Left hindlimb (tissue), 1 donor: ENCODE results near the gene MPRIP.

Experiments used
- DNase-seq: peaks from one replicate; pipeline ENCODE4 v3.0.0-alpha.2; 2018

MPRIP gene

DNA sequence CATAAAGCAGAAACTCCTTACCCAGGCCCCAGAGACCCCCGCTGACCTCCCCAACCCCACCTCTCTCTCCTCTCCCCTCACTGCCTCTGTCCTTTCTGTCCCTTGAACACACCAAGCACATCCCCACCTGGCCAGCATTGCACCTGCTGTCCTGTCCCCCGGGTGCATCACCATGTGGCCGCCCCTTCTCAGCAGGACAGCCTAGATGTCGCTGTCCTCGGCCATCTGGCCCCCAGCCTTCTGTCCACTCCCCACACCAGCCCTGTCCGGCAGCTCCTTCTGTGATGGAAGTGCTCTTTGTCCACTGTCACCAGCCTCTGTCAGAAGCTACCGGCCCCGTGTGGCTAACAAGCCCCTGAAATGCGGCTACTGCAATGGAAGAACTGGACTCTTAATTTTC lies 12.3 kb upstream of the MPRIP start:
- no peak for DNase-seq

DNA sequence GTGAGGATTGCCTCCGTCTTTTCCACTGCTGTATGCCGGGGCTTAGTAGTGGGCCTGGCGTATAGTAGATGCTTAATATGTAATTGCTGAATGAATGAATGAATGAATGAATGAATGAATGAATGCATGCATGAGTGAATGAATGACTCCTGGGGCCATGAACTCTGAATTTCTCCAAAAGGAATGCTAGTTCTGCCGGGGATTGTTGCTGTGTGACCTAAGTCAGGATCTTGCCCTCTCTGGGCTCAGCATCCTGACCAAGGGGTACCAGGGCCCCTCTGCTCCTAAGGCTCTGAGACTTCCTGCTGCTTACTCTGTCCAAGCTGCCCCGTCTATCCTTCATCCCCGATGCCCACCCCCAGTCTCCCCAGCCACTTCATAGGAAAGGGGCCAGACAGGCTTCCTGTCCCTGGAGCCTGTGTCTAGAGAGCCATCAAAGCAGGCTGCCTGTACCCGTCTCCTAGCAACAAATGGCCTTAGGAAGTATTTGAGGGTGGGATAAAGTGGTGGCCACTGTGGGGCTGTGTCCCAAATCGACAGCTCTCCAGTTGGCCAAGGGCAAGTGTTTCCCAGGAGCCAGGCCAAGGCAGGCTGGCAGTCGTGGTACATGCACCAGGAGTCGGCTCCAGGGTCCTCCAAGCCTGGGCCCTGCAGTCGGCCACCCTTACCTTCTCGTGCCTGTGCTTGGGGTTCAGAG lies 11.6 kb upstream of the MPRIP start:
- no peak for DNase-seq

DNA sequence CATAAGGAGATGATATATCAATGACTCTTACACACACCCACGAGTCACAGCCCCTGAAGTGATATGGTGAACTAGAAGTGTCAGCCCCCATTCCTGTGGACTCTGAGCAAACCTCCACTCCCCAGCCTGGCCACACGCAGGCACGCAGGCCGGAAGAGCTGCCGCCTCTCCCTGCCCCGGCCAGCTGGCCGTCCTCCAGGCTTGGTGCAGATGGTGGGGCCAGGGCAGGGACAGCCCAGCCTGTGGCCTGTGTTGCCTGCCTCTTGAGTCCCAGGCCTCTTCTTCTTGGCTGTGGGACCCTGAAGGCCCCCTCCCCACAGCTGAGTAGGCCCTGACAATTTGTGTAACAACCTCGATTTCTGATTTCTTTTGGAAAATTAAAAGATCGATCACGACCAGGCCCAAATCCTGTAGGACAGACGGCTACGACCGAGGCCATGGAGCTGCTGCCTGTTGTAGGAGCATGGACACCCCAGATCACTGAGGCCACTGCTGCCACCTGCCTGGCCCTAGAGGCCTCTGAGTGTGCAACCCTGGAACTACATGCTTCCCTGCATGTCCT lies 10.0 kb upstream of the MPRIP start:
- DNase-seq = peak; percentile 79

DNA sequence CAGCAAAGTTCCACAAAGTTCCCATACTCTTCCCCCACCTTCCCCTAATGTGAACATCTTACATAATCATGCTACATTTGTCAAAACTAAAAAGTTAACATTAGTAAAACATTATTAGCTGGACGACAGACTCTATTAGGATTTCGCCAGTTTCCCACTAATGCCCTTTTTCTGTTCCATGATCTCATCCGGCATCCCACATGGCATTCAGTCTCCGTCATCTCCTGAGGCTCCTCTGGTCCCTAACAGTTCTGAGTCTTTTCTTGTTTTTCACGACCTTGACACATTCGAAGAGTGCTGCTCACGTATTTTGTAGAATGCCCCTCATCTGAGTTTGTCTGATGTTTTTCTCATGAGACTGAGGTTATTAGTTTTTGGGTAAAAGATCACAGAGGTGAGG lies 8.8 kb upstream of the MPRIP start:
- DNase-seq = no peak

DNA sequence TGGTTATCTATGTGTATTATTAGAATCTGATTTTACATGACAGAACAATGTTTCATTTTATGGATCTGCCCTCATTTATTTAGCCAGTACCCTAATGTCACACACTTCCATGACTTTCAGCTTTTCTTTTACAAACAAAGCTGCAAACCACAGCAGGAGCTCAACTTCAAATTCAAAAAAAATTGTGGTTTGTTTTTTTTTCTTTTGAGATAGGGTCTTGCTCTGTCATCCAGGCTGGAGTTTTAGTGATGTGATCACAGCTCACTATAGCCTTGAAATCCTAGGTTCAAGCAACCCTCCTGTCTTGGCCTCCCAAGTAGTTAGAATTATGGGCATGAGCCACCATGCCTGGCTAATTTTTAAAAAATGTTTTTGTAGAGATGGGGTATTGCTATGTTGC lies 8.2 kb upstream of the MPRIP start:
- DNase-seq = no peak

DNA sequence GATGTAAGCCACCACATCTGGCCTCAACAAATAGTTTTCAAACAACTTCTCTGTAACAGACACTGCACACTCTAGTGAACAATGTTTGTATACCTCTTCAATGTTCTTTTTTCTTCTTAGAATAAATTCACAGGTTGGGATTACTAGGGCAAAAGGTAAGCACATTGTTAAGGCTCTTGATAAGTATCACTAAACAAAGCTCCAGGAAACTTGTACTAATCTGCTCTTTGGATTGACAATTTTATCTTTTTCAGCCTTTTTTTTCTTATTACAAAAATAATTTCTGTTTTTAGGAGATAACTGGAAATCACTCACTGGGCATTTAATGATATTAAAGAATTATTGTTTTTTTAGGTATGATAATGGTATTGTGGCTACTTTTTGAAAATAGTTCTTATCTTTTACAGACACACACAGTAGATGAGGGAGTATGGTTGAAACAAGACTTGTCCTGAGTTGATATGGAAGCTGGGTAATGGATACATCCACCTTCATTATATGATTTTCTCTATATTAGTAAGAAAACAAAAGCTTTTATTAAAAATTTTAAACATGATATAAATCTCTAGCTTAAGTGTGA lies 7.7 kb upstream of the MPRIP start:
- DNase-seq = no peak

DNA sequence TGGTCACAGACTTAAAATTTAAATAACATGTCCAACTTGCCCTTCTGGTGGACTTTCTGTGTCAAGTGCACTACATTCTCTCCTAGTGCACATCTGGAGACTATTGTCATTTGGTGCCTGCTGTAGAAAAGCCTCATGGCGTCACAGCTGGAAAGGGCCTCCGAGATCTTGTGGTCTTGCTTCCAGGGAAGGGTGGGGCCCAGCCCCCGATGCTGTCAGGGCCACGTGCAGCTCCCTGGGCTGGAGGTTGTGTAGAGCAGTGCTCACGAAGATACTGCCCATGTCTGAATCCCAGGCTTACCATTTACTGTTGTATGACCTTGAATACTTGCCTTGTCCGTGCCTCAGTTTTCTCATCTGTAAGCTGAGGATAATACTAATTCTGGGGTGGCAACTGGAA lies 6.8 kb upstream of the MPRIP start:
- no peak for DNase-seq

DNA sequence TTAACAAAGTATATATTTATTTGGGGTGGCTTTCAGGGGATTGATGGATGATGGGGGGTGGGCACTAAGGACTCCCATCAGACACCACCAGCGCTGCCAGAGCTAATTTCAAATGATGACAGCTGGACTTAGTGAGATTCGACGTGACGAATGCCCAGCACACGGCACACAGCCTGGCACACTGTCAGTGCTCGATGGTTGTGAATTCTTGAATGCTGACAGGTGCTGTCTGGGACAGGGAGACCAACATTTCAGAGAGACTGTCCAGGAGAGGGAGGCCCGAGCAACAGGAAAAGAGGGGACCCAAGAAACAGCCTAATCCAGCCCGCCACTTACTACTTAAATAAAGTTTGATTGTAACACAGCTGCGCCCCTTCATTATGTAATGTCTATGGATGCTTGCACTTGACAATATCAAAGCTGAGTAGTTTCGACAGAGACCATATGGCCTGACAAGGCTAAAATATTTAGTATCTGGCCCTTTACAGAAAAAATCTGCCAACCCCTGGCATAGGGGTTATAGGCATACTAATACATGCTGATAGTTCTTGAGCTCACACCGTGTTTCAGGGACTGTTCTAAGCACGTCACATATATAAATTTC lies 6.2 kb upstream of the MPRIP start:
- DNase-seq = no peak

DNA sequence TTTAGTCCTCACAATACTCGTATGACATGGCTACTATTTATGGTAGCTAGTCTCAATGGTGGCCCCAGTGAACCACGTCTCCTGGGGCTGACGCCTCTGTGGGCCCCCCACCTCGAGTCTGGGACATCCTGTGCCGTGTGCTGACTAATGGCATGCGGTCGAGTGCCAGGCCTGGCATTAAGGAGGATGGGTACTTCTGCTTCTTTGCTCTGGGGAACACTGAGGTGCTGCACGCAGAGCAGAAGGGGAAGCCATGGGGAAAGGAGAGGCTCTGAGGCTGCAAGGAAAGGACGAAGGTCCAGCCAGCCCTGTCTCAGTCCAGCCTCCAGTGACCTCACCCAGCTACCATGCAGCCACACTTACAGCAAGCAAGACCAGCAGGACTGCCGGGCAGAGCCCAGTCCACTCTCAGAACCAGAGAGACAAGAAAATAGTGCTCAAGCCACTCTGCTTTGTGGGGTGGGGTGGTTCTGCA lies 5.7 kb upstream of the MPRIP start:
- DNase-seq = no peak

DNA sequence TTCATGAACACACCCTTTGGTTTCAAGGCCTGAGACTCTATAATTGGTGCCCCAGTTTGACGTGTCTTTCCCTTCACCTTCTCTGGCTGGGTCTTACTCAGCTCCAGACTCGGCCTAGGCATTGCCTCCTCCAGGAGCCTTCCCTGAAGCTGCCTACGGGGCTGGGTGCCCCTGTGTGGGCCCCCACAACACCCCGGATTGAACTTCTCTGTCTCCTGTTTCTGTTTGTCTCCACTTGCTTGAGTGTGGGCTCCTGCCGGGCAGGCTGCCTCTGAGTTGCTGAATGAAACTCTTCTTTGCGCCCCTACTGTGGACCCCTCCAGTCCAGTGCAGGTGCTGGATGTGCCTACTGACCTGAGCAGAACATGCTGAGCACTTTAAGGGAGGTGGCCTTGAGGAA lies 2.3 kb upstream of the MPRIP start:
- DNase-seq = no peak

DNA sequence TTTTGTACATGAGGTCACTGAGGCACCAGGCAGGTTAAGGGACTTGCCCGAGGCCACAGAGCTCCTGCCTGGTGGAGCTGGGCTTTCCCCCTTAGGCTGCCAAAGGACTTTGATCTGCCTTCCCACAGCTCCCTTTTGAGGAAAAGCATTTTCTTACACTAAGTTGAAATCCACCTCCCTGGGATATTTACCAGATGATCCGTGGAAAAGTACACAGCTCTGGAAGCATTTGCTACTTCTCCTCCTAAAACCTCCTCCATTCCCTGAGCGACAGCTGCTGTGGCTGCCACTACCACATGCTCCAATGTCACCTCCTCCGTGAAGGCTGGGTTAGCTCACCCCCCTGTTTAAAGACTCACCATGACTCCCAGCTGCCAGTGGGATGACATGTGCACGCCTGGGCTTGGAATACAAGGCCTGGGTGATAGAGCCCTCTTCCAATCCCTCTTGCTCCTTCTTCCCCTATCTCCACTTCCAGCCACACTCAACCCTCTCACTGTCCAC lies 1.2 kb upstream of the MPRIP start:
- peak; percentile 68 for DNase-seq

DNA sequence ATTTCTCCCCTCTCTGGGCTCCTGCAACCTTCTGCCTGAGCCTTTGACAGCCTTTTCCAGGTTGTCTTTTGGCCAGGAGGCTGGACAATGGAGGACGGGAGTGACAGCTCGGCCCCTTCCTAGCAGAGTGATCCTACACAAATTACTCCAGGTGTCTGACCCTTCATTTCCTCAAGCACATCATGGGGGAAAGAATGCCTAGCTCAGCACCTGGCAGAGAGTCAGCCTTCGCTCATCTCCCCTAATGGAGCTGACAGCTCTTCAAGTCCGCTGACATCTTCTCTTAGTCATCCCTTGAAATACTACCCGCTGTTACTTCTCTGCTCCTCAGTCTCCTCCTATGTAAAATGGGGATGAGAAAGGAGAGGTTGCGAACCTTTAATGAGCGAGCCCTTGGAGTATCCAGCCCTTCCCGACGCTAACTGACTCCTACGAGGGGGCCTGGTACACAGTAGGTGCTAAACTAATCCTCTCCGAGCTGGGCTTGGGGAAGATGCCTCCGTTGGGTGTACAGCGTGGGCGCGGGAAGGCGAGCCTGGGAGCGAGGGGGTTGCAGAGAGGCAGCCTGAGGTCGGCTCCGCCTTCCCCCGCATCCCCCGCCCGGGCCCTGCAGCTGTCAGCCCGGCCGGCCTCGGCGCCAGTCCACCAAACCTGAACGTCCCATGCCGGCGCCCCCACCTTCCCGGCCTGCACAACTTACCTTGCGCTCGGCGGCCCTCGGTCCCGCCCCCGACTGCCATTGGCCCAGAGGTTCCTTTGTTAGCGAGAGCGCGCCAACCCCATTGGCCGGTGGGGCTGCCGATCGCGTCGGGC lies 480 bp upstream of the MPRIP start:
- peak; percentile 99 for DNase-seq

DNA sequence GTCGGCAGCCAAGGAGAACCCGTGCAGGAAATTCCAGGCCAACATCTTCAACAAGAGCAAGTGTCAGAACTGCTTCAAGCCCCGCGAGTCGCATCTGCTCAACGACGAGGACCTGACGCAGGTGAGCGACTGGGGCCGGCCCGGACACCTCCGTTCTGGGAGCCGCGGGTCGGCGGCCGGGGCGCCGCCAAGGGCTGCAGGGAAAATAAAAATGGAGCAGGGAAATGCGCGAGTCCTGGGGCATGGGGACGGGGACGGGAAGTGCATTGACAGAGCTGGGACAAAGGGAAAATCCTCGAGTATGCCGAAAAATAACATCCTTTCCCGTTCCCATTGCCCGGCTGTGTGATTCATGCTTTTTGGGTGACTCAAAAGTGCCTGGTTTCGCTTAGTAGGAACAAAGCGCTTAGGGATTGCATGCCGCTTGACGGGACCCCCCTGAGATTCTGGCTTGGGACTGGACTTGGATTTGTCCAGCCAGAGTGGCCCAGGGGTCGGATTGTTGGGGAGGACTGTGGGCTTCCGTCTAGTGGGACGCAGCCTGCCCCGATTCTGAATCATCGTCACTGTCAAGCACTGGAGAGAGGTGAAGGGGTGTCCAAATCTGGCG lies 699 bp downstream of the MPRIP start:
- DNase-seq = no peak

DNA sequence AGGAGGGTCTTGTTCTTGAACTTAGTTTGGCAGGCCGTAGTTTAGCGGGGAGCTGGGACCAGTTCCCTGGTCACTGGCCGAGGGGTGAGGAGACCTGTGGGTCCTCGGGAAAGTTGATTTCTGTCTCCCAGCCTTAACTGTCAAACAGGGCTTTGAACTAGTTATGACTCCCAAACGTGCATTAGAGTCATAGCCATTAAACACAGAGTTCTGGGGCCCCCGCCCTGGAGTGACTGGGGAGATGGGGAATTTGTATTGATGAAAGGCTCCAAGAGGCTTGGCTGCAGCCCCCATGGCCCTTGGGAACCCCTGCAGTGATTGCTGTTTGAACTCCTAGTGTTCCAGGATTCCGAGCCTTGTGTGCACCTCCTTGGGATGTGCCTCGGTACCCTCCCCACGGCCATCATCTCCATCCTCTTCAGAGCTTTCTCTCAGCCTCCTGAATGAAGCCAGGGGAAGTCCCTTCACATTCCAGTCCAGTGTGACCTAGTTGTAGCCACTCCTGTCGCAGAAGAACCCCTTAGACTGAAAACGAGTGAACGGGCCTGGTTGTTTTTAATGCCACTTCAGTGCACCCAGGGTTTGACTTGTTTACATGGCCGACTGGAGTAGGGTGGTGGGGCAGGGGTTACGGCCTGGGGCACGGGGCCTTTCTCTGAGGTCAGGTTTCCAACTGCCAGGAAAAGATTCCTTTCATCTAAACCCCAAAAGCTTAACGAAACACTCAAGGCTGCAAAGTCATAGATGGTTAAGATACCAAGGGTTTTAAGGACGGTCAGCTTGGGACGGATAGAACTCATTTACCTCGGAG lies 1.4 kb downstream of the MPRIP start:
- no peak for DNase-seq

DNA sequence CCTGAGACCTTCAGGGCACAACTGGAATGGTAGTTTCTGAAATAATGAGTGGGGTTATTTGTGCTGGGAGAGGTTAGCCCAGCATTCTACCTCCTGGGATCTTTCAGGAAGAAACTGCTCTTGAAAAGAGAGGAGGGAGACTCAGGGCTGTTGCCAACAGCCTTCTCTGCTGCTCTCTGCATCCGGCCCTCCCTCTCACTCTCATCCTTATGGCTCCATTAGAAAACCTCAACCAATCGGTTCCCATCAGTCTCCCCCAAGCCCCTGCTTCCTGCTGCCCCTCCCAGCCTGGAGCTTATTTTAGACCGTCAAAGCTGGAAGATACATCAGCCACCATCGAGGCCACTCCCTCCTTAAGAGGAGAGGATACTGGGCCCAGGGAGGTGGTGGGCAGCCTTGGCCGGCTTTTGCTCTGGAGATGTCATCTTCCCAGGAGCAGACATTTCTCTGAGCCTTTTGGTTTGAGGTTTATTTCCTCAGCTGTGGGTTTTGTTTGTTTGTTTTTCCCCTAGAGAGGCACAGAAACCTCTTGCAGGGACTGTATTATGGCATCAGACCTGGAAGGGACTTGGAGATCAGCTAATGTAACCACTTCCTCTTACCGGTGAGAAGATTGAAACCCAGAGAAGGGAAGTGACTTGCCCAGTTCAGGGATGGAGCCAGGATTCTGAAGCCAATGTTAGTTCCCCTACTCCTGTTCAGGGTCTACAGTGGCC lies 2.7 kb downstream of the MPRIP start:
- peak; percentile 88 for DNase-seq

DNA sequence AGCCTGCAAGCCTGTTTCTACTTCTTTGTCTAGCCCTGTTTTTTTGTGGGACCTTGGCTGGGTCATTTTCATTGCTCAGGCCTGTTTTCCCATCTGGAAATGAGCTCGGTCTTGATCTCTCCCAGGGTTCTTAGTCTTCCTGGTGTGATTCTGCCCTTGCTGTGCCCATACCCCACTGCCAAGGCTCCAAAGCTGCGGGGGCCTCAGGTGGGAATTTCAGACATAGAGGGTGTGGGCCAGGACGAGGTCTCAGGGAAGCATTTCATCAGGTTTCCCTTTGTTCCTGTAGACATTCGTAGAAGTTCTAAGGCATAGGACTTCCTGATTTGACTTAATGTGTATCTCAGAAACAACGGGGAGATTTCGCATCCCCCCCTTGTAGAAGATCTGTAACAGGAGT lies 5.8 kb downstream of the MPRIP start:
- DNase-seq = no peak

DNA sequence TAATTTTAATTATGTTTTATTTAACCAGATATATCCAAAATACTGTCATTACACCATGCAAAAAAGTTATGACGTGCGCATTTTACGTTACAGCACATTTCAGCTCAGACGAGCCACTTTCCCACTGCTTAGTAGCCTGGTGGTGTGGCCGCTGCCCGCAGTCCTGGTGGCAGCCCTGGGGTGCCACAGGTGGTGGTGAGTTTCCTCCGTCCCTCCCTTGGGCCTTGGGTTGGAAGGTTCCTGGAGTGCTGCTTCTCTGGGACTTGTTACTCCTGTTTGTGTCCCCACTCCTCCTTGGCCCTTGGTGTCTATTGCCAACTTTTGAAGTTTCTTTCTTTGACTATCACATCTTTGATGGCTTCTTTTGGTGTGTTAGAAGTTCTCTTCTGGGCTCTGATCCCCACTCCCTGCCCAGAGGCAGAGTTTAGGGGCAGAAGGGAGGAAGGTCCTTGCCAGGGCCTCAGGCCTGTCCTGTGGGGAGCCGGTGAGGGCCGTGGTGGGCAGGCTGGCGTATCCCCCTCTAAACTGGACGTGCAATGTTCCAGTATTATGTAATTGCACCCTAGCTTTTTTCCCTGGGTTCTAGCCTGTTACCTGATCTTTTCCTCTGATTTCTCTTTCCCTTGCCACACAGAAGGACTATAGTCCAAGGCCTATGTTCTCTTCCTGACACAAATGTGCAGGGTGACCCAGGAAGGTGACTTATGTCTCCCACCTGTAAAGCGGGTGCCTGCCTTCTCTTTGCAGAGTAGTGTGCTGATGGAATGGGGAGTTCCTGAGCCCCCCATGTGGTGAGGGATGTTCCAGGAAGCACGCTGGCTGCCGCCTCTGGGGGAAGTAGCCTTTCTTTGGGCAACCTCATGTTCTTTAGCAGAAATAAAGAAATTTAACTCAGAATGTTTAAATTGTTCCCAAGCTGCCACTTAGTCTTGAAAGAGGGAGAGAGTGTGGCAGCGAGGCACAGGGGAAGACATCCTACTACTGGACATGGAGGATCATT lies 8.4 kb downstream of the MPRIP start:
- DNase-seq = no peak

DNA sequence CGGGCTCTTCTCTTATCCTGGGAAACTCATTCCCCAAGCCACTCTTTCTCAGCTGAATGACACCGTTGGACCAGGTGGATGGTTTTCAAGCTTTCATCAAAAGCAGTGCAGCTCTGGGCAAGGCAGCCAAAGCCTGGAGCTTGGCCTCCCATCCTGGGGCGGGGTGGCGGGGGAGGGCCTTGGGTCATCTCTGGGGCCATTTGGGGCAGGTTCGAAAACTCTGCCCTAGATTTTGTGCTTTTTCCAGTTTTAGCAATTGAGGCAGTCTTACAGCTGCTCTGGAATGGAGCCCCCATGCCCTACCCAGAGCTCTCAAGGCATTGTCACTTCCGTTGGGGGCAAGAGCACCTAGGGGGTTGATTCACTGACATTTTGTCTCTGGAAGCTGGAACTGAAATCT lies 9.1 kb downstream of the MPRIP start:
- no peak for DNase-seq

DNA sequence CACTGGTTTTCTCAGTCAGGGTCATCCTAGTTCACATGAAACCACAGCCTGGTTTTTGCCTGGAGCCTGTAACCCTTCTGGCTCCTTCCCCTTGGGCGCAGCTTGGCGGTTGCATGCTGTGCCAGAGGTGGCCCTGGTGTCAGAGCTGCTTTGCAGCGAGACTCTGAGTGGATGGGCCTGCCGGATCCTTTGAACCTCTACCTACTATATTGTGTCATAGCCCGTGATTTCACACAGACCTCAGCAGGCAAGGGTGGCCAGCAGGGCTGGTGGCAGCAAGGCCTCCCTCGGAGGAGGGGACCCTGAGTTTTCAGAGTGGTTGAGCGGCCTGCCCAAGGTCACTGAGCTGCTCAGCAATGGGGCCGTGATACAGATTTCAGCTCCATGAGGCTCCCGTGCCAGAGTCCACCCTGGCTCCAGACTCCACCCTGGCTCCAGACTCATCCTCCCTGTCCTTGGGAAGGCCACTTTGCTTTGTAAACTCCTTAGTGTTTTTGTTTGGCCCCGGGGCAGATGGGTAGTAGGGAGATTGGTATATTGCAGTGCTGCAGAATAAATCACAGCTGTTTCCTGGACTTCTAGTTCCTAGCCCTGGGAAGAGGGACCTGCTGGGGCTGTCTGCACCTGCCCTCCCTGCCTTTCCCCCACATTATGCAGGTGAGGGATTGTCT lies 9.7 kb downstream of the MPRIP start:
- DNase-seq = no peak
